GOT3 (cell line): ENCODE data around the gene PPP3CA.

ENCODE experiments used
- DNase-seq: peaks from one replicate; lab custom pipeline; 2025; ENCODE audit warnings: mixed read lengths; lab: John Stamatoyannopoulos, UW

PPP3CA gene

GRCh38 chr4:101175896-101176676 is 171.2 kb downstream of the PPP3CA start:
- DNase-seq, result no peak

DNA sequence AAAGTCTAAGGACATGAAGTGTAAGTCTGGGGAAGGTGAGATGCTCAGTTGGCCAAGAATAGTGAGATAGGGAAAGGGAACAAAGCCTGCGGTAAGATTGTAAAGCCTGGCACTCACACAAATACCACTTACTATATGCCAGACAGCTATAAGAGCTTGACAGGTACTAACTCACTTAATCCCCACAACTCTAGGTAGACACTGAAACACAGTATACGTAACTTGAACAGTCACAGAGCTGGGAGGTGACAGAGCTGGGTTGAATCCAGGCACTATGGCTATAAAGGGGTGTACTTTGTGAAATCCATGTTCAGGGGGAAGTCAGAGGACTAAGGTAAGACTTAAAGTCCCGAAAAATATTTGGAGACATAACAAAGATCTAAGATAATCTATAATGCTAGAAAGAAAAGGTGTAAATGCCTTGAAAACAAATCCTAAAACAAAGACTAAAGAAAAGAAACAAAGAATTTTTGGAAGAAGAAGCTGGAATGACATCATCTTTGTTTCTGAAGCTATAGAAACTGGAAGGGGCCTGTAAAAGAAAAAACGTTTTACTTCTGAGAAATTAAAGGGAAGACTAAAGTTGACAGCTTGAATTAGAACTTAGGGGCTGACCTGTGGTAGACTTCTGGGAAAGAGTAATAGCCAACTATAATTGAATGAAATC is 172.5 kb downstream of the PPP3CA start:
- DNase-seq, result no peak

GRCh38 chr4:101172369-101172768 is 175.0 kb downstream of the PPP3CA start:
- no peak for DNase-seq

DNA sequence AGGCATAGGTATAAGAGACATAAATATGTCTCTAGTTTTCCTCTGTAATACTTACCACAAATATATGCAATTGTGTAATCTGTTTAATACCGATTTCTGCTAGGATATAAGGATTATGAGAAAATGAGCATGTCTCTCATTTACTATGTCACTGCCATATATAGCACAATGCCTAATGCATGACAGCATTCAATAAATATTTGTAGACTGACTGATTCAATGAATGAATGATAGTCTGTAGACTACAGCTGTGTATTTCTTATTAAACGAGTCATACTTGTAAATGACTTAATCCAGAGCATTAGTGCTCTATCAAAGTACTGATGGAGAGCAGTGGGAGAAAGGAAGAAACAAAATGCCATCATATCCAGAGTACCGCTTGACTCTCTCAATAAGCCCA is 175.6 kb downstream of the PPP3CA start:
- no peak for DNase-seq

DNA sequence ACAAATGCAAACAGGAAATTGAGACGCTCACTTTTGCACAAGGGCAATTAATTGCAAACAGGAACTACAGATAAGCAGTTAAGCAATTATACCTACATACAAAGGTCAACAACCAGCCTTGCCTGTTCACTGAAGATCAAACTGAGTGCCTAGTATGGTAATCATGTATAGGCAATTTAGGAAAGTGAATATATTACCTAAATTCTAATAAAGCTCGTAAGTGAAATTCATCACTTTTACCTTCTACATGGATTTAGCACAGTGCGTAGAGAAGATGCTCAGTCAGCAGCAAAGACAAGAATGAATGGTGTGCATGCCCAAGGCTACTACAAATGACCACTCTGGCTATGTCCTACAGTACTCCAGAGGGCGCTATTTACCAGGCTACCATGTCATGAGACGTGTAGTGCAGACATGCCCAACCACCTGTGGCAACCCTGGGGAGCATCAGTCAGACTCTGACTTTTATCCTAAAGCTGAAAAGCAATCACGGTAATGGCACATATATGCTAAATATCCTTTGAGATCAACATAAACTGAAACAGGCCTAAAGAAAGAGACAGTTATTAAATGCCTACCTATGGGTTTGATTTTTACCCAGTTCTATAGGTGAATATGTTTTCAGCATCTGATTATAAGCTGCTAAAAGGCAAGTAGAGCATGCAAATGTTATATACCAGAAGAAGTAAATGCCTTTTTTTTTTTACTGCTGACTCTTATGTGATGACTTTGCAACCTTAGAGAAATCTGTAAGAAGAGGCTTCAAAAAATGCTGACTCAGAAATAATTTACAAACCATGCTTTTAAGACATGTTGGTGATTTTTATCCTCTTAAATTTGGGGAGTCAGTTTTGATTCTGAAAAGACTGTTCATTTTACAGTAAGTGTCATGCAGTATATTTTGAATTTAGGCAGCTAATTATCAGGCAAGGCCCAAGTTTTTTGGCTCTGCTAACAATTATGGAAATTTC is 178.0 kb downstream of the PPP3CA start:
- no peak for DNase-seq

DNA sequence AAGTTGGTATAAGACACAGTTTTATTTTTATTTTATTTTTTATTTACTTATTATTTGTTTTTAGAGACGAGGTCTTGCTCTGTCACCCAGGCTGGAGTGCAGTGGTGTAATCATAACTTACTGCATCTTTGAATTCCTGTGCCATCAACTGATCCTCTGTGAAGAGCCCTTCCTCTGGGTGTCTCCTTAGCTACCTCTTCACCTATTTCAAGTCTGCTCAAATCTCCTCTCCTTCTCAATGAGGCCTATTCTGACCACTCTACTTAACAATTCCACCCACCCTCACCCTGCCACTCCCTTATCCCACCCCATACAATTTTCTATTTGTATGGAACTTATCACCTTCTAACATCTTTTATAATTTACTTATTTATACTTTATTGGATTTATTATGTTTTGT is 183.4 kb downstream of the PPP3CA start:
- DNase-seq, result no peak

DNA sequence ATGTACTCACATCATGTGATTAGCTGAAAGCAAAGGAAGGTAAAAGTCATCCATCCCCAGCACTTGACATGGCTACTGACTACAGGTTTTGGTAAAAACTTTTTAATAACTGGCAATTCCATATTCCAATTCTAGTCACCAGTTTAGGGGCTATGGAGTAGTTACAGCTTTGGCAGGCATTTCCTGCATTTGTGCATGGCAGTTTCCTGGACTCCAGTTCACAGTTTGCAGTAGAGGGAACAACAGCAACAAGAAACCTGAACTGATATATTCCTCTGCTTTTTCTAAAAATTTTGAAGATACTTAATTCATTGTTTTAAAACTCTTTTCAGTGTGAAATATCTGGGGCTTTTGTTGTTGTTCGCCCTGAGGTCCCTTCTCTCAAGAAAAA is 184.3 kb downstream of the PPP3CA start:
- DNase-seq, result no peak

DNA sequence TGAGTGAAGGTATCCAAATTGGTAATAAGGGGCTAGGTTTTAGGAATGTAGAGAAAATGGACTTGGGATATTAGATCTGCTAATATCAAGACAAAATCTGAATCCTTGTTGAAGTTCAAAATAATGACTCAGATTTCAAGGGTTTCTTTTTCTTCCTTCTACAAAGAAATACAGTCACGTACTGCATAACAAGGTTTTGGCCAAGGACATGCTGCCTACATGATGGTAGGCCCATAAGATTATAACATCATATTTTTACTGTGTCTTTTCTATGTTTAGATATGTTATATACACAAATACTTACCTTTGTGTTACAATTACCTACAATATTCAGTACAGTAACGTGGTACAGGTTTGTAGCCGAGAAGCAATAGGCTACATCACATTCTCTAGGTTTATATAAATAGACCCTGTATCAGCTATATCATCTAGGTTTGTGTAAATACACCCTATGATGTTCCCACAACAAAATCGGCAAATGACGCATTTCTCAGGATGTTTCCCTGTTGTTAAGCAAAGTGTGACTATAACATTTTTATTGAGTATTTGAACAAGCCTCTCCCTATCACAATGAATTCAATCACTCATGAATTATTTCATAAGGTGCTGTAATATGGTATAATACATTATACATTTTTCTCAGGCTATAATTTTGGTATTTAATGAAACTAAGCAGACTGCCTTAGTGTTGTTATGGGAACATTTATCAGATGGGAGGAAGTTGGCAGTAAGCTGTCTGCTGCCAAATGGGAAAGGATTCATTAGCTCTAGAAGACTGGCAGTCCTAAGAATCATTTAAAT is 186.3 kb downstream of the PPP3CA start:
- DNase-seq, result no peak

DNA sequence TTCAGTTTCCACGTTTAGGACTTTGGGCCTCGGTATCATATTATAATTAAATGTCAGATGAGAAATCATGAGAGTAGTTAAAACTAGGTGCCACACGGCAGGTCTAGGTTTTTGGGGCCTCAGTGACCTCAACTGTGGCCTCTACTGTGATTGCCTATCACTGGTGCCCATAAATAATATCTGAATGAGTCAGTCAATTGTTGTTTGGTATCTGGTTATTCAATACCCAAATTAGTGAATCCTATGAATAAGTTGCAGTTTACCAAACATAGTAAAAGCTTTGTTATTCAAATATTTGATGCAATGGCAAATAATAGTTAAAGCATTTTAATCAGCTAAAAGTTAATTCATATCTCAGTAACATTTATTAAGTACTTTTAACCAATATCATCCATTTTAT is 188.8 kb downstream of the PPP3CA start:
- no peak for DNase-seq

DNA sequence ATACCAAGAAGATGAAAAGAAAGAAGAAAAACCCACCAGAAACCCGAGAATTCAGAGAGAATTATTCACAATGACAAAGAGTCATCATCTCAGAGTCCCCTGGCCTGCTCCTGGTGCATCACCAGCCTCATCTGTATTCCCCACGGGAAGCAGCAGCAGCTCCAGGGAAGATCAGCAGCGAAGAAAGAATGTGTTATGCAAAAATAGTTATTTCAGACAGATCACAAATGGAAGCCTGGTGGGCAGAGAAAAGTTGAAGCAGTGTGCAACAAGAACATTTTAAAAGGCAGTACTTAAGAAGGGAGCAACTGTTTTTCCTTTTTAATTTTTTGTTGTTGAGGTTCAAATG is 189.2 kb downstream of the PPP3CA start:
- DNase-seq, result no peak

DNA sequence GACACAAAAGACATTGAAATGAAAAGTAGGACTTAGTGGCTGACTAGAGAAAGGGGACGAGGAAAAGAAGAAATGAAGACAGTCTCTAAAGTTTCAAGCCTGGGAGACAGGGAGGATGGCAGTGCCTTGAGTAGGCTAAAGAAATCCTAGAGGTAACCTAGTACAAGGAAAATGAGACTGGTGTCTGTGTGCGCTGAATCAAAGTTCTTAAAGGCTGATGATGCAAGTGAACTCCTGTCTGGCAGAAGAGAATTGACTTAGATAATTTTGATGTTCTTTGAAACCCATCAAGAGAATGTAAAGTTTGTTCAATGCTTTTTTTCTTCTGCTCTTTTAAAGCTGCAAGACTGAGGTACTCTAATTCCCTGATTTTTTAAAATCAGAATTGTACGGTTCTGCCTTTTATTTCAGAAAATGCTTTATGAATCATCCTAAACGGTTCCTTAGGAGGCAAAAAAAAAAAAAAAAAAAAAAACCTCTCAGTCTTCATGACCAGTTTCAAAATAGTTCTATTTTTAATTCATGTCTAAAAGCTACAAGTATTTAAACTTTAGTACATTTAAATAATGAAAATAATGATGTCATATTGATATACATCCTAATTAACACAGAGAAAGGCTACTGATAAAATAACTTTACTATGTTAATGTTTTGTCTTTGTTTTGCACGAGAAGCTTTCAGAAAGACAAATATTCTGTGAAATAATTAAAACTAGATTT is 189.8 kb downstream of the PPP3CA start:
- no peak for DNase-seq

DNA sequence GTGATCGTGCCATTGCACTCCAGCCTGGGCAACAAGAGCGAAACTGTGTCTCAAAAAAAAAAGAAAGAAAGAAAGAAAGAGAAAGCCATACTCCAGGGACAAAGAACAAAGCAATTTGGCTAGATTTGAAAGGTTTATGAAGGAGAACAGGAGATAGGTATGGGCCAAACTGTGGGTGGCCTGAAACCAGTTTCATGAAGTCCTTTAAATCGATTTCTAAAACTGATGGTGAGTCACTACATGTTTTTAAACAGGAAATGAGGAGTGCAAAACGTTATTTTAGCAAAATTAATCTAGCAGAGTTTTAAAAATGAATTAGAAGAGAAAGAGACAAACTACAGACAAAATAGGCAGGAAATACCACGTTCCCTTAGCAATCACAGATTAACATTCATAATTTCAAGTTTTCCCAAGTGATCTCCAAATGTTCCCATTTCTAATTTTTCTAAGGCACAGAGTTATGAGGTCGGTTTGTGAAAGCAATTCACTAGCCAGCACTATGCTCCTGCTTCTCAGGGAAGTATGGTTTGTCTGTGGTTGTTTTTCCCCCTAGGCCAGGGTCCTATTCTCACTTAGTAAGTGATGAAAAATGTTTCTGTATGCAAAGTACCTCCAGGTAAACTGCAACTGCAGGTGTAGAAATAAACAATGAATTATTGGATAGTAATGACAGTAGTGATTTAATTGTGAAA is 190.6 kb downstream of the PPP3CA start:
- no peak for DNase-seq

- no peak for DNase-seq
Observed at GRCh38 chr4:101155945-101156344, 191.4 kb downstream of the PPP3CA start.

- DNase-seq, result no peak
Observed at GRCh38 chr4:101155368-101155767, 192.0 kb downstream of the PPP3CA start.

DNA sequence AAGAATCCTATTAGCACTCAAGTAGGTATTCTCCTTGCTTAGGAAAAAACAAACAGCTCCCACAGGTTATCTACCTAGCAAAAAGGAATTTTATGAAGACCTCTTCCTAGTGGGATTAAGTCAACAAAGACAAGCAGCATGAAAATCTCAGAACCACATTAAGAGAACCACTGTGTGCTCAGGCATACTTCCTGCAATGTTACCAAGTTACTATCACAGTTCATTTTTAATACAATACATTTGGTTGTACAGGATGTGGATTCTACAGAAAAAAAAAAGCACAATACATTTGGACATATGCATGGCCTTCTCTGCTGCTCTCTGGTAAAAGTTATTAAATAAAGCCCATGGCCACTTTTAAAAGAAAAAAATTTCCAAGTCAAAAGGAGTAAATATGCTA is 193.7 kb downstream of the PPP3CA start:
- DNase-seq, result no peak

- no peak for DNase-seq
Observed at GRCh38 chr4:101152521-101152920, 194.8 kb downstream of the PPP3CA start.

- no peak for DNase-seq
Observed at GRCh38 chr4:101148551-101148950, 198.8 kb downstream of the PPP3CA start.

- DNase-seq, result no peak
Observed at GRCh38 chr4:101147283-101147682, 200.0 kb downstream of the PPP3CA start.

GRCh38 chr4:101145021-101145420 is 202.3 kb downstream of the PPP3CA start:
- DNase-seq, result no peak

DNA sequence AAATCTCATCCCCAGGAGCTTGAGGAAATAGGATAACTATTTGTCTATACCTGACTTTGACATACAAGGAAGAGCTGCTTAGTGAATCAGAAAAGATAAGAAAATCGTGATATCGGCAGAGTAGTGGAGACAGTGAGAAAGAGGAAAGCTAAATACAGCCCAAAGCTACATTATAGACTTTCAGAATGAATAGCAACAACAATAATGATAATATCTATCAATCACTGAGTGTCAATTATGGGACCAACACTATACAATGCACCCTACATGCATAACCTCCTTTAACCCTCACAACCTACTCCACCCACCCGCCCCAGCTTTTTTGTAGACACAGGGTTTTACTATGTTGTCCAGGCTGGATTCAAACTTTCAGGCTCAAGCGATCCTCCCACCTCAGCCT is 205.1 kb downstream of the PPP3CA start:
- no peak for DNase-seq

DNA sequence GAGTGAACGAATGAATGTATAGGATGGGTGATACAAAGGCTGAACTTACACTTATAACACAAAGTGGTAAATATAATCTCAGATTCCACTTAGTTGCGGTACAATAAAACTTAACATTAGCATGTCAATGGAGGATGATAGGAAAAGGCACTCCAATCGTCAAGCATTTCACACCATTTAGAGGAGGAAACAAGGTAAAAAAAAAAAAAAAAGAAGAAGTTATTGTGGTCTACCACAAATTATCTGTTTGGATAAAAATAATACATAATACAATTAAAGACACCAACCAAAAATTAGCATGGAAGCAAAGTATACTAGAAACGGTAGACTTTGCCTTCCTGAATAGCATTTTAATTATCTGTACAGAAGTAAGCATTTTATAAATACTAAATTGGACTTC is 205.5 kb downstream of the PPP3CA start:
- no peak for DNase-seq
